GM18951 (cell line): Measurements from ENCODE around the gene DYSF.
"Not testable (repeated sequence)": the region's sequence is repeated elsewhere in the genome, so short reads cannot be mapped to it uniquely, and the experiment has no call there.

ENCODE experiments used
- POLR2A ChIP-seq: IDR thresholded peaks from 4 replicates; pipeline ENCODE4 v1.6.1; 2011; ENCODE audit warnings: mild to moderate bottlenecking; ENCODE audit not compliant: insufficient read length, insufficient read depth; ENCODE audit errors: extremely low read depth
- in situ Hi-C: fragments of 300-500 bp; cut with MboI; formaldehyde crosslinking; loops from one replicate; pipeline ENCODE4 v1.12.0; 2022; ENCODE audit warnings: low sequenced_read_pairs, mixed read lengths, inconsistent platforms; ENCODE audit not compliant: unreplicated experiment

DYSF gene

DNA sequence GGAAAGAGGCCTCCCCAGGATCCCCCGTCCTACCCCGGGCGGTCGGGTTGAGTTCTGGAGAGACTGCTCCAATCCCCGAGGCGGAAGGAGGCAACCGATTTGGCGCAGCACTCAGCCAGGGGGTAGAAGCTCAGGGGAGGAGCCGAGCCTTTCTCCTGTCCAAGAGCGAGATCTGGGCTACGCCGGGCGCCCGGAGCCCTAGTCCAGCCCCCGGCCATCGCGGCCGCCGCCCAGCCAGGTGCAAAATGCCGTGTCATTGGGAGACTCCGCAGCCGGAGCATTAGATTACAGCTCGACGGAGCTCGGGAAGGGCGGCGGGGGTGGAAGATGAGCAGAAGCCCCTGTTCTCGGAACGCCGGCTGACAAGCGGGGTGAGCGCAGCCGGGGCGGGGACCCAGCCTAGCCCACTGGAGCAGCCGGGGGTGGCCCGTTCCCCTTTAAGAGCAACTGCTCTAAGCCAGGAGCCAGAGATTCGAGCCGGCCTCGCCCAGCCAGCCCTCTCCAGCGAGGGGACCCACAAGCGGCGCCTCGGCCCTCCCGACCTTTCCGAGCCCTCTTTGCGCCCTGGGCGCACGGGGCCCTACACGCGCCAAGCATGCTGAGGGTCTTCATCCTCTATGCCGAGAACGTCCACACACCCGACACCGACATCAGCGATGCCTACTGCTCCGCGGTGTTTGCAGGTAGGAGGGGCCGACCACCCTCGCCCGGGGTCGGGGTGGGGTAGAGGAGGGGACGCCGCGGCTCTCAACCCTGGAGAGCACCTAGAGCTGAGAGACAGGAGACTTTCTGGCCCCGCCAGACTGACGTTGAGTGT lies at the start of gene DYSF:
DYSF (plus strand) TSS at position 158 of the 817 bp plus-strand sequence.
- no peak for TF ChIP-seq POLR2A
- in situ Hi-C loops: no loop called here

DNA sequence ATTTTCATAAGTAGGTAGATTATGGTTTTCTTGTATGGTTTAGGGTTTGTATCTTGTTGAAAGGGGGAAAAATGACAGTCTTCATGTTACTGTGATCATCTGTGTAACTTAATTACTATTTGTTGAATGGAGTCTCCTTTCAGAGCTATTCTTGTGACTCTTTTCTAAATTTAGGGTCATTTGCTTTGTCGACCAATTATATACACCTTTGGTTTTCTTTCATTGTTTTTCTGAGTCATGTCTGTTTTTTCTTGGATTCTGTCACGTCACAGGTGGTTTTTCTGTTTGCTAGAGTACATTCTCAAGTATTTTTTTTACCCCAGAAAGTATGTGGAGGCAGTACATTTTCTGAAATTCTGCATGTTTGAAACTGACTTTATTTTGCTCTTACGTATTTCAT lies 43.8 kb upstream of the DYSF start:
- TF ChIP-seq POLR2A: no peak
- in situ Hi-C loops: no loop called here

DNA sequence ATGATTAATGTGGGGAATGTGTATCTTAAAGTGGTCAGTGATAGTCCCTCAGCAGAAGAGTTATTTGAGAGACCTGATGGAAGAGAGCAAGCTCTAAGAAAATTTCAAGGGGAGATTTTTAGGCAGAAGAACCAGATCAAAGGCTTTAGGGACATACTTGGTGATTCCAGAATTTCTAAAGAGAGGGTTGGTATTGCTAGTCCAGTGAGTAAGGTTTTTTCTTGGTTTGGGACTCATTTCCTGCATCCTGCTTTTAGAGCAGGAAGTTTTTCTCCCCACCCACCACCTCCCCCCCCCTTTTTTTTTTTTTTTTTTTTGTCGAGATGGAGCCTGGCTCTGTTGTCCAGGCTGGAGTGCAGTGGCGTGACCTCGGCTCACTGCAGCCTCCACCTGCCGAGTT lies 42.7 kb upstream of the DYSF start:
- no peak for TF ChIP-seq POLR2A
- in situ Hi-C loops: no loop called here

- in situ Hi-C loops: not testable (repeated sequence)
Observed at GRCh38 chr2:71416866-71417265, 36.5 kb upstream of the DYSF start.

DNA sequence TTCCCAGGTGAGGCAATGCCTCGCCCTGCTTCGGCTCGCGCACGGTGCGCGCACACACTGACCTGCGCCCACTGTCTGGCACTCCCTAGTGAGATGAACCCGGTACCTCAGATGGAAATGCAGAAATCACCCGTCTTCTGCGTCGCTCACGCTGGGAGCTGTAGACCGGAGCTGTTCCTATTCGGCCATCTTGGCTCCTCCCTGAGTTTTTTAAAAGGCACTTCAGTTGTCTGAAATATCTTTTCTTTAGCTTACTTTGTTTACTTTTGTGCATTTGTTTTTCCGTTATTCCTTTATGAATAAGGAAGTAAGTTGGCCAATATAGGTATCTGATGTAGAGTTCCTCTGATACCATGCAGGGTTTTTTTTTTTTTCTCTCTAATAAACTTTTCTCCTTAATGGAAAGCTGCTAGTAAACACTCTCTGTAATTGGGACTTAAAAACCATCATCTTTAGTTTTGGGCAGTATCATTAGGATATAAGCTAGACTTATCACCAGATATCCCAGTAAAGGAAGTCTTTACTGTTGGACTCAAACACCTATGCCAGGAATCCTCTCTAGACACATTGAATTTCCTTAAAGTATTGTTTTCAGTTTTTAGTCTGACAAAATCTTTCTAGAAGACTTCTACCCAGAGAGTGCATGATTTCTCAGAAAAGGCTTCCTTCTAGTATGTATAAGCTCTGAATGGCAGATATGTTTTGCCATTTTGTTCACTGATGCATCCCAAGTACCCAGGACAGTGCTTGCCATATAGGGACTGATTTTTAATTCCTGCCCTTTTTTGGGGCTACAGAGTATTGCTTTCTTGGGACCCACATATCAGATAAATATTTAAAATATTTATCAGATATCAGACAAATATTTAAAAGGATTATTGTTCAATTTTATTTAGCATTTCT lies 35.8 kb upstream of the DYSF start:
- in situ Hi-C loops: no loop called here
- TF ChIP-seq POLR2A: no peak

GRCh38 chr2:71419145-71419544 lies 34.2 kb upstream of the DYSF start:
- in situ Hi-C loops: no loop called here
- no peak for TF ChIP-seq POLR2A

GRCh38 chr2:71419976-71420375 lies 33.4 kb upstream of the DYSF start:
- TF ChIP-seq POLR2A: no peak
- in situ Hi-C loops: no loop called here

DNA sequence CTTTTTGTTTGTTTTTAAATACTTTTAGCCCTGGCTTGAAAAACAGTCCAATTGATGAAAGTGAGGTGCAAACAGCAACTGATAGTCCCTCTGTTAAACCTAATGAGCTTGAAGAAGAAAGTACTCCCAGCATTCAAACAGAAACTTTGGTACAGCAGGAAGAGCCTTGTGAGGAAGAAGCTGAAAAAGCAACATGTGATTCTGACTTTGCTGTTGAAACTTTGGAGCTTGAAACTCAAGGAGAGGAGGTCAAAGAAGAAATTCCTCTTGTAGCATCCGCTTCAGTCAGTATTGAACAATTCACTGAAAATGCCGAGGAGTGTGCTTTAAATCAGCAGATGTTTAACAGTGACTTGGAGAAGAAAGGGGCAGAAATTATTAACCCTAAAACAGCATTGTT lies 30.6 kb upstream of the DYSF start:
- TF ChIP-seq POLR2A: no peak
- in situ Hi-C loops: no loop called here

DNA sequence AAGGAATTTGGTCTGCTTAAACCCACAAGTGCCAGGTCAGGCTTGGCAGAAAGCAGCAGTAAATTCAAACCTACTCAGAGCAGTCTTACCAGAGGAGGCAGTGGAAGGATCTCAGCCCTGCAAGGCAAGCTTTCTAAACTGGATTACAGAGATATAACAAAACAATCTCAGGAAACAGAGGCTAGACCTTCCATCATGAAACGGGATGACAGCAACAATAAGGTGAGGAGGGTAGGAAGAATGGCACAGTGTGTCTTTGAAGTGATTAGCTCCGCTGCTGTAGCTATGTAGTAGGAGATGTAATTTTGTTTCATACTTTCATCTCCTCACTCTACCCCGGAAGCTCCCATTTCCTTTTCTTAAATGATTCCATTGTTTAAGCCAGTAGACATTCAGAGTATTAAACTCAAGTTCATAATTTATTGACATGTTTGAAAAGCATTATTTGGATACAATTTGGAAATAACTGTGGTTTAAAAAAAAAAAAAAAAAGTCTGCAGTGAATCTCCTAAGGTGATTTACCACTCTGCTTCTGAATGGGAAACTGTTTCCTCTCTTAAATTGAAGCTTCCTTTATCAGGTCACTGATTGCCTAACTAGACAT lies 29.4 kb upstream of the DYSF start:
- TF ChIP-seq POLR2A: no peak
- in situ Hi-C loops: no loop called here

DNA sequence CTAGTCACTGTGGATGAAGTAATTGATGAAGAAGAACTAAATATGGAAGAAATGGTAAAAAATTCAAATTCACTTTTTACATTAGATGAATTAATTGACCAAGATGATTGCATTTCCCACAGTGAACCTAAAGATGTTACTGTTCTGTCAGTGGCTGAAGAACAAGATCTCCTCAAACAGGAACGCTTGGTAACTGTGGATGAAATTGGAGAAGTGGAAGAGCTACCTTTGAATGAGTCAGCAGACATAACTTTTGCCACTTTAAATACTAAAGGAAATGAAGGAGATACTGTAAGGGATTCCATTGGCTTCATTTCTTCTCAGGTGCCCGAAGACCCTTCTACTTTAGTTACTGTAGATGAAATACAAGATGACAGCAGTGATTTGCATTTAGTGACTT lies 26.6 kb upstream of the DYSF start:
- in situ Hi-C loops: no loop called here
- no peak for TF ChIP-seq POLR2A

GRCh38 chr2:71428472-71429383 lies 24.6 kb upstream of the DYSF start:
- TF ChIP-seq POLR2A: no peak
- in situ Hi-C loops: no loop called here

GRCh38 chr2:71445142-71445541 lies 8.2 kb upstream of the DYSF start:
- in situ Hi-C loops: not testable (repeated sequence)

DNA sequence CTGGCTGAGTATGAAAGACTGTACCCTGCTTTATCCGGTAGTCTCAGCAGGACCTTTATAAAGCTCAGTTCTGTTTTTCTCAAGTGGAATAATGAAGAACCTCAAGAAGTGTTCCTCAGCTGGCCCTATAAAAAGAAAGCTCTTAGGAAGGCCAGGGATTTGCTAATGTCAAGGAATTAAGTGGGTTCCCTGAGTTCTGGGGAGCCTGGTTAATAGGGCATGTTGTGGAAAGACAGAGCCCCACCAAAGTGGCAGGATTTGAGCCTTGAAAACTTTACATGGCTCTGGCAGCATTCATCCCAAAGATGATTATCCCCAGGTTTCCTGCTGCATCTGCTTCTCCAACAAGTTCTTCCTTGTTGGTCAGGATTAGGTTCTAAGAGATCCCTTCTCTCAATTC lies 6.9 kb upstream of the DYSF start:
- no peak for TF ChIP-seq POLR2A
- in situ Hi-C loops: no loop called here
